Measurements from ENCODE around the gene ANKRD30A. TPM values are rescaled to one million over a fixed set of nuclear protein-coding genes. Genes with fewer than 3 reads are reported as not detected.

The ANKRD30A gene
- total and polyA plus RNA-seq, 2 donors (not counting 3 experiments of a cell fraction or from before 2014, with no cell fraction given) = not detected

- Histone ChIP-seq H3K27ac (ENCODE audit: insufficient read depth, low read depth, low read length) (no peak overlapping the region), H3K9me1 (replicated peaks; ENCODE audit: control insufficient read depth, extremely low read depth, insufficient read depth, low read length) (no peaks in the 10 kb centered on the region), H4K20me1 (replicated peaks; ENCODE audit: control insufficient read depth, extremely low read depth, insufficient read depth, low read length) (no peaks in the 10 kb centered on the region), H2AFZ (ENCODE audit: low read depth, low read length) (no peak overlapping the region), H3K4me1 (ENCODE audit: control insufficient read depth, extremely low read depth, insufficient read depth, low read length) (no peaks in the 10 kb centered on the region), H3K36me3 (ENCODE audit: control insufficient read depth in 2 of 2, extremely low read depth in 1 of 2, insufficient read depth in 2 of 2, low read length in 2 of 2) (no peaks in the 10 kb centered on the region), H3K4me2 (ENCODE audit: insufficient read depth, low read length) (no peak overlapping the region), H3K9ac (replicated peaks; ENCODE audit: extremely low read depth, insufficient read depth, low read length) (no peak overlapping the region), H3K79me2 (ENCODE audit: control insufficient read depth, insufficient read depth, low read length) (no peaks in the 10 kb centered on the region), H3K27me3 (ENCODE audit: control insufficient read depth in 2 of 2, insufficient read depth in 2 of 2, low read length in 2 of 2) (no peaks in the 10 kb centered on the region), H3K9me3 (replicated peaks; ENCODE audit: control insufficient read depth, insufficient read depth, low read length) (no peaks in the 10 kb centered on the region), H3K4me3 (replicated peaks in 1 of 3; ENCODE audit: insufficient read depth in 1 of 3, low read depth in 1 of 3, low read length in 3 of 3) (no peak overlapping the region)
- no peak for DNase-seq (ENCODE audit: low read depth, low spot score)
- ChIA-PET CTCF (no interaction called here), POLR2A (no interaction called here)
- no TSS peak for BruUV-seq (replicated peaks)
- FAIRE-seq = no peak
- TF ChIP-seq MAX (IDR thresholded peaks at IDR 0.05; ENCODE audit: insufficient read depth, insufficient read length) (no peak), EZH2 (IDR thresholded peaks at IDR 0.05; ENCODE audit: borderline replicate concordance, low read depth, low read length, severe bottlenecking) (no peak), POLR2AphosphoS5 (IDR thresholded peaks at IDR 0.05; ENCODE audit: insufficient read depth, low read depth, low read length) (no peak), JUN (IDR thresholded peaks at IDR 0.05; ENCODE audit: borderline replicate concordance, insufficient read depth, insufficient read length, low read depth) (no peak), CTCF (IDR thresholded peaks at IDR 0.05; ENCODE audit: extremely low read depth in 1 of 2, insufficient read depth in 1 of 2, low read depth in 1 of 2, low read length in 2 of 2) (no peak), FOS (IDR thresholded peaks at IDR 0.05; ENCODE audit: borderline replicate concordance, insufficient read depth, low read length) (no peak), GATA2 (IDR thresholded peaks at IDR 0.05; ENCODE audit: insufficient read depth, insufficient read length, low read depth, low read length) (no peak), POLR2A (IDR thresholded peaks at IDR 0.05; ENCODE audit: low read depth, low read length) (no peak), MYC (IDR thresholded peaks at IDR 0.05; ENCODE audit: low read depth, low read length) (no peak)
- intact Hi-C loops (cut with micrococcal nuclease) (no loop called here), dilution Hi-C loops (cut with MboI; ENCODE audit: extremely low pct_ligation_motif_present, low sequenced_read_pairs) (no loop called here)
Observed at GRCh38 chr10:37220866-37221265, 95.5 kb downstream of the ANKRD30A start.
